GM20431 (cell line): ENCODE results near the gene GSTP1.
"Not testable (repeated sequence)": the region's sequence is repeated elsewhere in the genome, so short reads cannot be mapped to it uniquely, and the experiment has no call there.

Source experiments
- in situ Hi-C: fragments of 300-500 bp; cut with MseI, MboI; formaldehyde crosslinking; loops from one replicate; pipeline ENCODE4 v1.15.0; 2020; ENCODE audit warnings: low sequenced_read_pairs; ENCODE audit not compliant: unreplicated experiment

Gene GSTP1

DNA sequence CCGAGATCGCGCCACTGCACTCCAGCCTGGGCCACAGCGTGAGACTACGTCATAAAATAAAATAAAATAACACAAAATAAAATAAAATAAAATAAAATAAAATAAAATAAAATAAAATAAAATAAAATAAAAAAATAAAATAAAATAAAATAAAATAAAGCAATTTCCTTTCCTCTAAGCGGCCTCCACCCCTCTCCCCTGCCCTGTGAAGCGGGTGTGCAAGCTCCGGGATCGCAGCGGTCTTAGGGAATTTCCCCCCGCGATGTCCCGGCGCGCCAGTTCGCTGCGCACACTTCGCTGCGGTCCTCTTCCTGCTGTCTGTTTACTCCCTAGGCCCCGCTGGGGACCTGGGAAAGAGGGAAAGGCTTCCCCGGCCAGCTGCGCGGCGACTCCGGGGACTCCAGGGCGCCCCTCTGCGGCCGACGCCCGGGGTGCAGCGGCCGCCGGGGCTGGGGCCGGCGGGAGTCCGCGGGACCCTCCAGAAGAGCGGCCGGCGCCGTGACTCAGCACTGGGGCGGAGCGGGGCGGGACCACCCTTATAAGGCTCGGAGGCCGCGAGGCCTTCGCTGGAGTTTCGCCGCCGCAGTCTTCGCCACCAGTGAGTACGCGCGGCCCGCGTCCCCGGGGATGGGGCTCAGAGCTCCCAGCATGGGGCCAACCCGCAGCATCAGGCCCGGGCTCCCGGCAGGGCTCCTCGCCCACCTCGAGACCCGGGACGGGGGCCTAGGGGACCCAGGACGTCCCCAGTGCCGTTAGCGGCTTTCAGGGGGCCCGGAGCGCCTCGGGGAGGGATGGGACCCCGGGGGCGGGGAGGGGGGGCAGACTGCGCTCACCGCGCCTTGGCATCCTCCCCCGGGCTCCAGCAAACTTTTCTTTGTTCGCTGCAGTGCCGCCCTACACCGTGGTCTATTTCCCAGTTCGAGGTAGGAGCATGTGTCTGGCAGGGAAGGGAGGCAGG, at the start of gene GSTP1:
Gene GSTP1, plus strand, starts transcription at position 566 of the 958 bp plus-strand sequence. Its CDS starts 32 bp downstream, at position 598.
- in situ Hi-C loops, result no loop called here

DNA sequence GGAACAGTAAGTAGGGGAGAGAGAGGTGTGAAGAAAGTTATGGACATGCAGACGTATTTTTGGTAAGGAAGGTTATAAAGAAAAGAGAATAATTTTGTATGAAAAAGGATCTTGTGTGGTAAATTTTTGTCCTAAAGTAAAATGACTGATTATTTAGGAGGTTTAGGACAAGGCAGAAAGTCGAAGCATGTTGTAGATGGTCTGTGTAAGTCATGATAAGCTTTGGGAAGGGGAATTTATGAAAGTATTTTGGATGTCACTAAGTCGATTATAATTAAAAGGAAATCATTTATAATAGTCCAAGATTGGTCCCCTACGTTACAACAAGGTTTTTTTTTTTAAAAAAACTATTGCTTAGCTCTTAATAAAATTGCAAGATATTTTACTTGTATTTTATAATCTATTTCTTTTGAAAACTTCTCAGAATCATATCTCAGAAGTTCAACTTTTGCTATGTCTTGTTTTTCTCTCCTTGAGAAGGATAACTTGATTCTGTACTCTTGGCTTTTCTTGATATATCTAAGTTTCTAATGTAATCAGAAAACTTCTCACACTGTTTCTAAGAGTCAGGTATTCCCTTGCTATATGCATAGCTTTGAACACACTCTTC, 49.4 kb upstream of the GSTP1 start:
- in situ Hi-C loops, result no loop called here

GRCh38 chr11:67535561-67535960, 48.1 kb upstream of the GSTP1 start:
- in situ Hi-C loops, result no loop called here

DNA sequence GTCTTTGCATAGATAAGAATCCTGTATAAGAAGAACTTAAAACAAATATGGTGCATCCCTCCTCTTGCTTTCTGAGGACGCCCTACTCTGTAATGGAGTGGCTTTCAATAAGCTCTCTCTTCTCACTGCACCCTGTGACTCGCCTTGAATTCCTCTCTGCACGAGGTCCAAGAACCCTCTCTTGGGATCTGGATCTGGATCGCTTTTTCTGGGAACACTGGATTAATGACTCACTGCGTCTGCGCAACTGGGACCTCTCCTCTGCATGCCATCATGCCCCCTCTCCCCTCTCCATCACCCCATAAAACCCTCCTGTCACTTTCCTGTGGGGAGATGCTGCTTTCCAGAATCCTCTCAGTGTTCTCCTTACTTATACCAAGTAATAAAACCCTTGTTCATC, 45.3 kb upstream of the GSTP1 start:
- in situ Hi-C loops, result no loop called here

- in situ Hi-C loops, result no loop called here
Observed at GRCh38 chr11:67538823-67539505, 44.6 kb upstream of the GSTP1 start.

- in situ Hi-C loops, result no loop called here
Observed at GRCh38 chr11:67539550-67539949, 44.1 kb upstream of the GSTP1 start.

- in situ Hi-C loops, result no loop called here
Observed at GRCh38 chr11:67541198-67541597, 42.4 kb upstream of the GSTP1 start.

GRCh38 chr11:67542169-67542568, 41.4 kb upstream of the GSTP1 start:
- in situ Hi-C loops, result no loop called here

DNA sequence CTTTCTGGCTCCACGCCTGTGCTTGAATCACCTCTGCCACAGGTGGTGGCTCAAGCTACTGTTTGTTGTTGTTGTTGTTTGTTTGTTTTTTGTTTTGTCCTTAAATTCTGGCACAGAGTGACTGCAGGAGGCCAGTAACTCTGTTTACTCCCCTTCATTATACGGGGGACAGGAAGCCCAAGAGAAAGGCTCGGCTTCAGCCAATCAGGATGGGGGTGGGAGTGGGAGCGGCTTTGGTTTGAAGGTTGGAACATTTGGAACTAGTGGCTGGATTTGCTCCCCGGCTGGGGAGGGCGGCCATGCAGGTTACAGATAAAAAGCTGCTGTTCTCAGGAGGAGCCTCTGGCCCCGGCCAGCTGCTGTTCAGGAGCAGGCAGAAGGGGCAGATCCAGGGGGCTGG, 40.6 kb upstream of the GSTP1 start:
- in situ Hi-C loops, result no loop called here

DNA sequence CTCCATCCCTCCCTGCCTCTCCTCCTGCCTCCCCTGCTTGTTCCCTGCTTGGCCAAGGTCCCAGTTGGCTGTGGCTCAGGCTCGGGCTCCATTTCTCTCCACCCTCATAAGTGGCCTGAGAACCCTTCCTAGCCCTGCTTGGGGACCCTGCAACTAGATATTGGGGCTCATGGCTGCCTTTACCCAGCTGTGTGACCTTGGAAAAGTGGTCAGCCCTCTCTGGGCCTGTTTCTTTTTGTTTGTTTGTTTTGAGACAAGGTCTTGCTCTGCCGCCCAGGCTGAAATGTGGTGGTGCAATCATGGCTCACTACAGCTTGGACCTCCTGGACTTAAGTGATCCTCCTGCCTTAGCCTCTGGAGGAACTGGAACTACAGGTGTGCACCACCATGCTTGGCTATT, 40.0 kb upstream of the GSTP1 start:
- in situ Hi-C loops, result no loop called here

DNA sequence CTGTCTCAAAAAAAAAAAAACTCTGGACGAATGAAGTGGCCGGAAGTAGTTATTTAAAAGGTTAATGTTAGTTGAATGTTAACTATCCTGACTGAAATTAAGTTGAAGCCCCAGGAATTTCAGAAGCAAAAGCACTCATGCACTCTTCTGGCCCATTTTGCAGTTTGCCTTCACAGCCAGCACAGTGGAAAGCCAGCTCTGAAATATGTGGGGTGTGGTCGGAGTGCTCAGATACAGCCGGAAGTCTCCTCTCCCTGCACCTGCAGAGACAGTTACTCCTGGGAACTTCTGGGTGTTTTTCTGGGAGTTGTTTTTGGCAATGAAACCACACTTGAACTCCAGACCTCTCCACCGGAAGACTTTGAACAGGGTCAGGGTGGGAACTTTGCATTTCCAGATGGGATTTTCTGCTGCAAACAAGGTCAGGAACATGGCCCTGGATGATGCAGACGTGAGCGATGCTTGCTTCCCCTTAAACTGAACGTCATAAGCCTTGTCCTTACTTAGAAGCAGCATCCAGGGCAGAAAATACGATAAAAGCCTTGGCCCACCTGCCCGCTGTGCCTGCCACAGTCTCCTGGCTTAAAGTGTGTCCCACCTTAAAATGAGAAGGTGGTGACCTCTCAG, 38.9 kb upstream of the GSTP1 start:
- in situ Hi-C loops, result no loop called here

- in situ Hi-C loops, result no loop called here
Observed at GRCh38 chr11:67545280-67545679, 38.3 kb upstream of the GSTP1 start.

GRCh38 chr11:67548112-67548511, 35.5 kb upstream of the GSTP1 start:
- in situ Hi-C loops, result not testable (repeated sequence)

GRCh38 chr11:67548555-67549110, 35.0 kb upstream of the GSTP1 start:
- in situ Hi-C loops, result no loop called here

DNA sequence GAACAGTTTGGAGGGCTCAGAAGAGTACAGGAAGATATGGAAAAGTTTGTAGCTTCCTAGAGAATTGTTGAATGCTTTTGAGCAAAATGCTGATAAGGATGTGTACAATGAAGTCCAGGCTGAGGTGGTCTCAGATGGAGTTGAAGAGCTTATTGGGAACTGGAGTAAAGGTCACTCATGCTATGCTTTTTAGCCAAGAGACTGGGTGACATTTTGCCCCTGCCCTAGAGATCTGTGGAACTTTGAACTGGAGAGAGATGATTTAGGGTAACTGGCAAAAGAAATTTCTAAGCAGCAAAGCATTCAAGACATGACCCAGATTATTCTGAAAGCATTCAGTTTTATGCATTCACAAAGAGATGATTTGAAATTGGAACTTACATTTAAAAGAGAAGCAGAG, 32.5 kb upstream of the GSTP1 start:
- in situ Hi-C loops, result no loop called here

DNA sequence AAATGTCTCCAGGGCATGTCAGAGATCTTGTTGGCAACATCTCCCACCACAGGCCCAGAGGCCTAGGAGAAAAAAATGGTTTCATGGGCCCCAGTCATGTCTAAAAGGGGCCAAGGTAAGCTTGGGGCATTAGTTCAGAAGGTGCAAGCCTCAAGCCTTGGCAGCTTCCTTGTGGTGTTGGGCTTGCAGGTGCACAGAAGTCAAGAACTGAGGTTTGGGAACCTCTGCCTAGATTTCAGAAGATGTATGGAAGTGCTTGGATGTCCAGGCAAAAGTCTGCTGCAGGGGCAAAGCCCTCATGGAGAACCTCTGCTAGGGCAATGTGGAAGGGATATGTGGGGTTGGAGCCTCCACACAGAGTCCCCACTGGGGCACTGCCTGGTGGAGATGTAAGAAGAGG, 31.9 kb upstream of the GSTP1 start:
- in situ Hi-C loops, result not testable (repeated sequence)

DNA sequence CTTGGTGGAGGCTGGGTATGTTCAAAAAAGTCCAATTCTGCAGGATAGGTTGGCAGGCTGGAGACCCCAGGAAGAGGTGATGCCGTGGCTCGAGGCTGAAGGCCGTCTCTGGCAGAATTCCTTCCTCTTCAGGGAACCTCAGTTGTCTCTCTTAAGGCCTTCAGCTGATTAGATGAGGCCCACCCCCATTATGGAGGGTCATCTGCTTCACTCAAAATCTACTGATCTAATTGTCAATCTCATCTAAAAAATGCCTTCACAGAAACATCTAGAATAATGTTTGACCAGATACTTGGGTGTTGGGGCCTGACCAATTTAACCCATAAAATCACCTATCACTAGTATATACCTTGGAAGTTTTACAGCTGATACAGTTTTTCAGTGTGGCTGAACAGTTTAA, 27.4 kb upstream of the GSTP1 start:
- in situ Hi-C loops, result no loop called here

- in situ Hi-C loops, result no loop called here
Observed at GRCh38 chr11:67558084-67558772, 25.4 kb upstream of the GSTP1 start.

- in situ Hi-C loops, result no loop called here
Observed at GRCh38 chr11:67561971-67562619, 21.5 kb upstream of the GSTP1 start.
